ENCODE data around the gene GPC5.
"Not testable (repeated sequence)": the region's sequence is repeated elsewhere in the genome, so short reads cannot be mapped to it uniquely, and the experiment has no call there.

GPC5 gene

DNA sequence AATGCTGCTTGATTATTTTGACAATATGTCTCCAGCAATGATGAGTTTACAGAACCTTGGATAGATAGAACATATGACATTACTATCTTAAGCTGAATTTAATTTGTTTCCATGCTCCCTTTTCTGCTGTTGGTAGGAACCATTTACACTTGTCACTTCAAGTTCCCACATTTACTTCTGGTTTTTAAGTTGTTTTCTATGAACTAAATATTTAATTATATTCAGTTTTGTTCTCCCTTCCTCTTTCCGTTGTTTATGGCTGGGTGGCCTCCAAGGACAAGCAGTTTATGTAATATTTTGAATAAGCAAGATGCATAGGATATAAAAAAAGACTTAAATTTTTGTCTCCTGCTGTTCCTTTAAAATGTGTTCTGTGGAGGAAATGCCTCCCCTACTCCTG, 860.6 kb downstream of the GPC5 start:
- no peak overlapping the region for H3K27ac ChIP-seq
- TF ChIP-seq, protein P1, sequence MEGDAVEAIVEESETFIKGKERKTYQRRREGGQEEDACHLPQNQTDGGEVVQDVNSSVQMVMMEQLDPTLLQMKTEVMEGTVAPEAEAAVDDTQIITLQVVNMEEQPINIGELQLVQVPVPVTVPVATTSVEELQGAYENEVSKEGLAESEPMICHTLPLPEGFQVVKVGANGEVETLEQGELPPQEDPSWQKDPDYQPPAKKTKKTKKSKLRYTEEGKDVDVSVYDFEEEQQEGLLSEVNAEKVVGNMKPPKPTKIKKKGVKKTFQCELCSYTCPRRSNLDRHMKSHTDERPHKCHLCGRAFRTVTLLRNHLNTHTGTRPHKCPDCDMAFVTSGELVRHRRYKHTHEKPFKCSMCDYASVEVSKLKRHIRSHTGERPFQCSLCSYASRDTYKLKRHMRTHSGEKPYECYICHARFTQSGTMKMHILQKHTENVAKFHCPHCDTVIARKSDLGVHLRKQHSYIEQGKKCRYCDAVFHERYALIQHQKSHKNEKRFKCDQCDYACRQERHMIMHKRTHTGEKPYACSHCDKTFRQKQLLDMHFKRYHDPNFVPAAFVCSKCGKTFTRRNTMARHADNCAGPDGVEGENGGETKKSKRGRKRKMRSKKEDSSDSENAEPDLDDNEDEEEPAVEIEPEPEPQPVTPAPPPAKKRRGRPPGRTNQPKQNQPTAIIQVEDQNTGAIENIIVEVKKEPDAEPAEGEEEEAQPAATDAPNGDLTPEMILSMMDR (conservative IDR thresholded peaks at IDR 0.05): no peak

DNA sequence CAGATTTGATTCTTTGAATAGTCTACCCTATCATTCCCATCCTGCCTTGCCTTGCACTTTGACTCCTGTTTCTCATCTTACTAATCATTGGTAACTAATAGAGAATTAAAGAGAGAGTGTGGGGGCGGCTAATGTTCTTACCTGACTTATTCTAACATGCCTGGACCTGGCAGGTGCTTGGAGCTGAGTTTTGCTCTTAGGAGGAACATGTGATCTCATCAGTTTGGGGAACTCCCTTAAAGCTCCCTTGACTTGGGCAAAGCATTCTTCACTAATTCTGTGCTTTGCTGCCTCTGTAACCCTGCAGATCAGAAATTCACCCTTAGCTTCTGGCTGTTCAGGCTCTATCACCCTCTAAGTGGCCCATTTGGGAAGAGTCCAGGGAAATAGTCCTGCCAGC, 861.1 kb downstream of the GPC5 start:
- H3K27ac ChIP-seq: no peak overlapping the region
- TF ChIP-seq, protein P1 (conservative IDR thresholded peaks at IDR 0.05): no peak

DNA sequence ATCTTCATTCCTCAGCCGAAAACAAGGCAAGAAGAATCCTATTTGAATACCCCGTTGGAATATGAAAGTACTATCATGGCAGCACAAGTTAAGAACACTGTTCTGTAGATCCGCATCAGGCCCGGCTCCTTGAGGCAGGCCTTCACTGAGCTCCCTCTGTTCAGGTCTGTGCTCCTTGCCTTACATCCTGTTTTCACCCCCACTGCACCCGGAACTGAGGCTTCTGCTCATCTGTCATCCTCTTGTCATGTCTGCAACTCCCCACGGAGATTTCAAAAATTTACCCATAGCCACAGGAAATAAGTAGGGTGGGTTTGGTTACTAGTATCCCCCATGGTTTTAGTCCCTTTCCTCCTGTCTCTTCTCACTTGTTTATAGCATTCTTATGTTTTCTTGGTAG, 861.9 kb downstream of the GPC5 start:
- TF ChIP-seq, protein P1 (conservative IDR thresholded peaks at IDR 0.05): no peak
- no peak overlapping the region for H3K27ac ChIP-seq

DNA sequence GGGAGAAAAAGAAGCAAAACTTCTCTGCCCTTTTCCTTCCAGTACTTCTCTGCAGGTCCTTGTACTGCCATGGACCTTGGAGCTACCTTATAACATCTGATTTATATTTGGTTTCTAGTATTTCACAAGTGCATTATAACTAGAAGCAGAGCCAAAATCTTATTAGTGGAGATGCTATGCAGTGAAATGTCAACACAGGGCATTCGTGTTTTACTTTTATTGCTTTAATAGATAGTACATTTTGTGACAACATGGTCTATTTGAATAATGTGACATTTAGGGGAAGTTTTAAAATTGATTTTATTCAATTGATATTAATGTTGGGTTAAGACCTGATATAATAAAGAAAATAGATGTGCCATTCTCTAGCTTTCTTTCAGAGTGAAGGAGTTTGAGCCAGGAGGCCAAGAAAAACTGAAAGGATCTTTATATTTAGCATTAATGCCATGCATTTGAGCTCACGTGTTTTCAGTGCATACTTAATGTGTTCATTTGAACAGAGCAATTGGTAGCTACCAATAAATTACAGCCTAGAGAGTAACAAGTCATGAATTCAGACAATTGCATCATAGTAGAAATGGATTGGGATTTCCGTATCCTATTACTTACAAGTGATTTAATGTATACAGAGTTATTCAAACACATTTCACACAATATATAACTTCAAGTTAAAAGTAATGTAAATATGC, 863.8 kb downstream of the GPC5 start:
- H3K27ac ChIP-seq: peak overlapping the region; percentile 23; the same call in 1 of the 2 replicates
- TF ChIP-seq, protein P1 (conservative IDR thresholded peaks at IDR 0.05): no peak

DNA sequence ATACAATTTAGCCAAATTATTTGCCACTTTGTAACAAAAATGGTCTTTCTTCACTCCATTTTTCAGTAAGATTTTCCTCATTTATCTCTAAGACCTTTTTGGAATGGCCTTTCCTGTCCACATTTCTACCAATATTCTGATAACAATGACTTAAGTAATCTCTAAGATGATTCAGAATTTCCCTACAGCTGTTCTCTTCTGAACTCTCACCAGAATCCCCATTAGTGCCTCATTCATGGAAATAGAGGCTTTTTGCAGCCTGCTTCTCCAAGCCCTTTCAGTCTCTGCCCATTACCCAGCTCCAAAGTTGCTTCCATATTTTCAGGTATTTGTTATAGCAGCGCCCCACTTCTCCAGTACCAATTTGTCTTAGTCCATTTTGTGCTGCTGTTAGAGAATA, 867.0 kb downstream of the GPC5 start:
- TF ChIP-seq, protein P1 (conservative IDR thresholded peaks at IDR 0.05): no peak
- H3K27ac ChIP-seq: no peak overlapping the region

DNA sequence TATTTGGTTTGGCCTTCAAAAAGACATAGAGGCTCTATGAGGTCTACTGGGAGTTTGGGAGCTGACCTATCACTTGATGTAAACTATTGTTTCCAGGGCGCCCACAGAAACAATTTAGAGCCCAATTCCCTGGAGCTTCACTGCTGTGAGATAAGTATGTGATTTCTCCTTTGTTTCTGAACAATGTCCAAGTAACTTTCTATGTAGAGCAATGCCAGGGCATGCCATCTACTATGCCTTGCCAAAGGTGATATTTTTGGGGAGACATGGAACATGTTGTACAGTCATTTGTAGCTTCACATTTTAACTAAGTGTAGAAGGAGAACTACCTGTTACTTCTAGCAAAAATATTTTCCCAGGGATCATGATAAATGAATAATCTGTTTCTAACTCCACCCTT, 872.6 kb downstream of the GPC5 start:
- H3K27ac ChIP-seq: no peak overlapping the region
- TF ChIP-seq, protein P1 (conservative IDR thresholded peaks at IDR 0.05): no peak

DNA sequence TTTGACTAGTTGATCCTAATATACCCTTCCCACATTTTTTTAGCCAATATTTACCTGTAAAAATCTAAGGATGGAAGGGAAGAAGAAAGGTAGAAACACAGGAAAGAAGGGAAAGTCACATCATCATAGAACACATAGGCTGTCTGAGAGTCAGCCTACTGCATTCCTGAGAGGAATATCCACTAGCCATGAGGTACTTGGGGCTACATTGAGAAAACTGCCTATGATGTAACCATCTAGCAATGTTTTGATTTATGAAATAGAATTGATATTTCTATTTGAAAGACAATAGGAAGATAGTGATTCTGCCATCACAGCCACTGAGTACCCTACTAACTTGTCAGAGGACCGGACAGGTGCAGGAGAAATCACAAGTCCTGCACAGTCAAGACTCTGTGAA, 873.8 kb downstream of the GPC5 start:
- H3K27ac ChIP-seq: no peak overlapping the region
- TF ChIP-seq, protein P1 (conservative IDR thresholded peaks at IDR 0.05): no peak

DNA sequence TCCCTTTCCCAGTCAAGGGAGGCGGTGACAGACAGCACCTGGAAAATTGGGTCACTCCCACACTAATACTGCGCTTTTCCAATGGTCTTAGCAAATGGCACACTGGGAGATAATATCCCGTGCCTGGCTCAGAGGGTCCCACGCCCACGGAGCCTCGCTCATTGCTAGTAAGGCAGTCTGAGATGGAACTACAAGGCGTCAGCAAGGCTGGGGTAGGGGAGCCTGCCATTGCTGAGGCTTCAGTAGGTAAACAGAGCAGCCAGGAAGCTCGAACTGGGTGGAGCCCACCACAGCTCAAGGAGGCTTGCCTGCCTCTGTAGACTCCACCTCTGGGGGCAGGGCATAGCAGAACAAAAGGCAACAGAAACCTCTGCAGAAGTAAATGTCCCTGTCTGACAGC, 882.6 kb downstream of the GPC5 start:
- not testable (repeated sequence) for H3K27ac ChIP-seq

DNA sequence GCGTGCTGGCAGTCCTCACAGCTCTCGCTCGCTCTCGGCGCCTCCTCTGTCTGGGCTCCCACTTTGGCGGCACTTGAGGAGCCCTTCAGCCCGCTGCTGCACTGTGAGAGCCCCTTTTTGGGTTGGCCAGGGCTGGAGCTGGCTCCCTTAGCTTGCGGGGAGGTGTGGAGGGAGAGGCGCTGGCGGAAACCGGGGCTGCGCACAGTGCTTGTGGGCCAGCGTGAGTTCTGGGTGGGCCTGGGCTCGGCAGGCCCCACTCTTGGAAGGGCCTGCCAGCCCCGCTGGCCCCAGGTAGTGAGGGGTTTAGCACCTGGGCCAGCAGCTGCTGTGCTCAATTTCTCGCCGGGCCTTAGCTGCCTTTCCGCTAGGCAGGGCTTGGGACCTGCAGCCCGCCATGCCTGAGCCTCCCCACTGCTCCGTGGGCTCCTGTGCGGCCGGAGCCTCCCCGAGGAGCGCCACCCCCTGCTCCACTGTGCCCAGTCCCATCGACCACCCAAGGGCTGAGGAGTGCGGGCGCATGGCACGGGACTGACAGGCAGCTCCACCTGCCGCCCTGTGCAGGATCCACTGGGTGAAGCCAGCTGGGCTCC, 892.4 kb downstream of the GPC5 start:
- not testable (repeated sequence) for H3K27ac ChIP-seq

DNA sequence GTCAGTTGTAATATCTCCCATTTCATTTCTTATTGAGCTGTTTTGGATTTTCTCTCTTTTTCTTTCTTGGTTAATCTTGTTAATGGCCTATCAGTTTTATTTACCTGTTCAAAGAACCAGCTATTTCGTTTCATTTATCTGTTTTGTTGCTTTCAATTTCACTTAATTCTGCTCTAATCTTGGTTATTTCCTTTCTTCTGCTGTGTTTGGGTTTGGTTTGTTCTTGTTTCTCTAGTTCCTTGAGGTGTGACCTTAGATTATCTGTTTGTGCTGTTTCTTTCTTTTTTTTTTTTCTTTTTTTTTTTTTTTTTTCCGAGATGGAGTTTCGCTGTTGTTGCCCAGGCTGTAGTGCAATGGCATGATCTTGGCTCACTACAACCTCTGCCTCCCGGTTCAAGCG, 896.1 kb downstream of the GPC5 start:
- not testable (repeated sequence) for H3K27ac ChIP-seq

DNA sequence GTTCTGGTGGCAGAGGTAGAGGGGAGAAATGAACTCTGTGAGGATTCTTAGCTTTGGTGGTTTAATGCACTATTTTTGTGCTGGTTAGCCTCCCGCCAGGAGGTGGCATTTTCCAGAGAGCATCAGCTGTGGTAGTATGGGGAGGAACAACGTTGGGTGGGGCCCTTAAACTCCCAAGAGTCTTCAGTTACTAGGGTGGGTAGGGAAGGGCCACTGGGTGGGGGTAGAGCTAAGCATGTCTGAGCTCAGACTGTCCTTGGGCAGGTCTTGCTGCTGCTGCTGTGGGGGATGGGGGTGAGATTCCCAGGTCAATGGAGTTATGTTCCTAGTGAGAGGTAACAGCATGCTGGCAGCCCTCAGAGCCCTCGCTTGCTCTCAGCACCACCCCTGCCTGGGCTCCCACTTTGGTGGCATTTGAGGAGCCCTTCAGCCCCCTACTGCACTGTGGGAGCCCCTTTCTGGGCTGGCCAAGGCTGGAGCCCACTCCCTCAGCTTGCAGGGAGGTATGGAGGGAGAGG, 897.8 kb downstream of the GPC5 start:
- not testable (repeated sequence) for H3K27ac ChIP-seq
